Measurements from ENCODE around the gene PLCL1.
"Not testable (repeated sequence)": the region's sequence is repeated elsewhere in the genome, so short reads cannot be mapped to it uniquely, and the experiment has no call there.

The PLCL1 gene

GRCh38 chr2:197810016-197810415, 5.6 kb downstream of the PLCL1 start:
- no peak for DNase-seq (ENCODE audit: low spot score)

DNA sequence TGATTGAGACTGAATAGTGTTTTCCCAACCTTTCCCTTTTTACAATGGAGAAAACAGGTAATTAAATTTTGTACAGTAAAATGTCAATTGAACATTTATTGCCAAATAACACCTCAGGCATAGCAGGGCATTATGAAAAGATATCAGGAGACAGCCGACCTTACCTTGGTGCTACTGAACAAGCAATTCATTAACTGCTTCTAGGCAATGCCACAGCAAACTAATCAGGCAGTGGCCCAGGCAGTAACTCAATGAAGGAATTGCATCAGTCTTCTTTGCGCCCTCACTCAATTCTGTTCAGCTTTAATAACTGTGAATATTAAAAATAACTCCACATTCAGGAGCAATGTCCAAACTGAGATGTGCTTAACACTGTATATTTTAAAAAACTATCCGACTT, 6.1 kb downstream of the PLCL1 start:
- DNase-seq (ENCODE audit: low spot score) = no peak

DNA sequence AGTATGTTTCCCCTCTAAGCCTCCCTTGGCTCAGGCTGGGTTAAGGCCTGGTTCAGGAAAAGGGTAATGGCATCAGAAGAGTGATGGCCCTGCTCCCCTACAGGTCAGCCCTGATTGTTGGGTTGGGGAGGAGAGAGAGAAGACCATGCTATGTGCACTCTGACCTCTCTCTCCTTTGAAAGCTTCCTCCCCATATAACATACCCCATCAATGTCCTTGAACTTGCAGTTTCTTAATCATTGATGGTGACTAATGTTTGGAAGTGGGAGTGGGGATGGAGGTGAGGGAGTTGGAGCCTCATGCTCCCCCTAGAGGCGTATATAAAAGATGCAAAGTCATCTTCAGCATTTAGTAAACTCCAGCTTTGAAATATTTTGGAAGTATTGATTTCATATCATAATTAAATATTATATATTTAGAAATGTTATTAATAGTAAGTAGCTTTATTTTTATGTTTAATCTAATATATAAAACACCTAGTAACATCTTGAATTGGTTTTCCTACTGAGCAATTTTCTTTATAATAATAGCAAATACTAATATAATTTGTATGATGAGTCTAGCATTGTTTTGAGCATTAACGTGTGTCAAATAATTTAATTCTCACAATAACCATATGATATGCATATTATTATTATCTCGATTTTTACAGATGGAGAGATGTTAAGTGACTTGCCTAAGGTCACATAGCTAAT, 8.8 kb downstream of the PLCL1 start:
- peak; percentile 62 for DNase-seq (ENCODE audit: low spot score)

- no peak for DNase-seq (ENCODE audit: low spot score)
Observed at GRCh38 chr2:197814526-197814925, 10.1 kb downstream of the PLCL1 start.

DNA sequence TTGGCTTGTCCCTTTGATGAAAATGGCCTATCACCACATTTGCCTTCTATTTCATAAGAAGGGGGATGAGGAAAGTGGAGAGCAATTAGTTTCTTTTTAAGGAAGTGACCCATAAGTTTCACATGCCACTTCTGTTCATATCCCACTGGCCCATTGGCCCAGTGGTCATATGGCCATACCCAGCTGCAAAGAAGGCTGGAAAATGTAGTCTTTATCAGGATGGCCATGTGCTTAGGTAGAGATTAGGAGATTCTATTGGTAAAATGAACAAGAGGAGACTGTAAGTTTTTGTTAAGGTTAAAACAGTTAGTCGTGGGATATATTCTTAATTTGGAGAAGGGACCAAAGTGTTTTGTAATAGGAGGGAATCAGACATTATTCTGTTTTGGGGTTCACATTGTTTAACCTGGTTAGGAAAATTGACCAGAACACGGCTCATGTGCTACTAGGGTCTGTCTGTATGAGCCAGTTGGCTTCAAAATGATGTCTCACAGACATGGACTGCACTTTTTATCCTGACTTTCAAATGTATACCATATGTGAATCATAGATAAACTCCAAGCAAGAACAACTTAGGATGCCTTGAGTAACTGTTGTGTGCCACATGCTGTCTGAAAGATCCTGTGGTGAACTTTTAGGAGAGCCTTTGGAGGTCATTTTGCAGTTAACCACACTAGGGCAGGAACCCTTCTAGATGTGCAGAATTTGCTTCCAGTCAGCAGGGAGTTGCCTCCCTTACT, 17.3 kb downstream of the PLCL1 start:
- DNase-seq (ENCODE audit: low spot score) = no peak

DNA sequence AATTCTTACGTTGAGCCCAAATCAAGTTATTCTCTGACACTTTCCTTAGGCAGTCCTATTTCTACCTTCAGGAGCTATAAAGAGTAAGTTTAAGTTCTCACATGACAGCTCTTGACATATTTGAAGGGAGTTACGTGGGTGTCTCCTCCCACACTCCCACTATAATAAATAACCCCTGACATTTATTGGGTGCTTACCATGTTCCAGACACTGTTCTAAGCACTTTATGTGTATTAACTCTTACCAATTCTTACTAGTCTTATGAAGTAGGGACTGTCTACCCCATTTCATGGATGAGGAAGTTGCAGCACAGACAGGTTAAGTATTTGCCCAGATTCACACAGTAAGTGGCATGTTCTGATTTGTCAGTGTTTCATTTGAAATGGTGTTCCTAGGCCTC, 17.9 kb downstream of the PLCL1 start:
- DNase-seq (ENCODE audit: low spot score) = no peak

GRCh38 chr2:197827618-197828017, 23.2 kb downstream of the PLCL1 start:
- DNase-seq (ENCODE audit: low spot score) = no peak

DNA sequence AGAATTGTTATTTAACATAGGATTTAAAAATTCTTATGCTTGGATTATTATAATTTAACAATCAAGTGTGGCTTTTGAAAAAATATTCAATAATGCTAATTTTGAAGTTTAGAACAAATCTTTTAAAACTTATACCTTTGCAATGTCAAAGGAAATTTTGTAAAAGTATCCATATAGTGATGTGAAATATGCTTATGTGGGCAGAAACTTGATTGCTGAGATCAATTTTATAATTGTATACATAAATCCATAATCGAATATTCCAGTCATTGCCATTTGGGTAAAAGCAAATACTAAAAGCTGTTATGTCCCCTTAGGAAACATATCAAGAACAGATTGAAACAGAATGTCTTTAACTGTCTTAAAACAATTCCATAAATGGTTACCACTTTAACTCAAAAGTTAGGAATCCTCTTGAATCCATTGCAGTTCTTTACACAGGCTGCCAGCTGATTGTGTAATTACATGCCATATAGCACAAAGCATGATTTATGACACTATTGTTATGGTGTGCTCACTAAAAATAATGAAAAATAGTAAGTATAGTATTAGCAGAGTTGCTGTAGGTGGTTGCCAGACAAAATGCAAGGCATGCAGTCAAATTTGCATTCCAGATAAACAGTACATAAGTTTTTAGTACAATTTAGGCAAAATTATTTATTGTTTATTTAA, 24.2 kb downstream of the PLCL1 start:
- no peak for DNase-seq (ENCODE audit: low spot score)

- DNase-seq (ENCODE audit: low spot score) = not testable (repeated sequence)
Observed at GRCh38 chr2:197834771-197835170, 30.4 kb downstream of the PLCL1 start.

- DNase-seq (ENCODE audit: low spot score) = no peak
Observed at GRCh38 chr2:197835293-197835692, 30.9 kb downstream of the PLCL1 start.

- peak; percentile 26 for DNase-seq (ENCODE audit: low spot score)
Observed at GRCh38 chr2:197838036-197838435, 33.6 kb downstream of the PLCL1 start.

- DNase-seq (ENCODE audit: low spot score) = no peak
Observed at GRCh38 chr2:197838579-197838978, 34.2 kb downstream of the PLCL1 start.

- DNase-seq (ENCODE audit: low spot score) = no peak
Observed at GRCh38 chr2:197839327-197839726, 34.9 kb downstream of the PLCL1 start.

DNA sequence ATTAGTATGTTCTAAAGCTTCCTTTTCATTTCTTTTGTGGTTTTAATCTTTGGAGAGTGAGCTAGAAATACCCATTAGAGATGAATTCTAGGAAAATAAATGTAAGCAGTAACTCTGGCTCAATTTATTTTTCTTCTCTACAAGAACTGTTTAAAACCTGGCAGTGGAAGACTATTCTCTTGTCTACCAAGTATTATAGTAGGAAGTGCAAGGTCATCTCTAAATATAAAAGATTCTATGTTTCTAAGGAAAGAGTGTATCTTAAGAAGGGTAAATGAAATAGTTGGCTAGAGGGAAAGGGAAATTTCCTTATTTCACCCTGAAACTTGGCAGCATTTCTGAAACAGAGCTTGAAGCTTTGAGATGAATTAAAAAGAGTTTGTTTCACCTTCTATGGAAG, 35.5 kb downstream of the PLCL1 start:
- no peak for DNase-seq (ENCODE audit: low spot score)

- DNase-seq (ENCODE audit: low spot score) = no peak
Observed at GRCh38 chr2:197846128-197846527, 41.7 kb downstream of the PLCL1 start.

GRCh38 chr2:197846777-197847176, 42.4 kb downstream of the PLCL1 start:
- no peak for DNase-seq (ENCODE audit: low spot score)

DNA sequence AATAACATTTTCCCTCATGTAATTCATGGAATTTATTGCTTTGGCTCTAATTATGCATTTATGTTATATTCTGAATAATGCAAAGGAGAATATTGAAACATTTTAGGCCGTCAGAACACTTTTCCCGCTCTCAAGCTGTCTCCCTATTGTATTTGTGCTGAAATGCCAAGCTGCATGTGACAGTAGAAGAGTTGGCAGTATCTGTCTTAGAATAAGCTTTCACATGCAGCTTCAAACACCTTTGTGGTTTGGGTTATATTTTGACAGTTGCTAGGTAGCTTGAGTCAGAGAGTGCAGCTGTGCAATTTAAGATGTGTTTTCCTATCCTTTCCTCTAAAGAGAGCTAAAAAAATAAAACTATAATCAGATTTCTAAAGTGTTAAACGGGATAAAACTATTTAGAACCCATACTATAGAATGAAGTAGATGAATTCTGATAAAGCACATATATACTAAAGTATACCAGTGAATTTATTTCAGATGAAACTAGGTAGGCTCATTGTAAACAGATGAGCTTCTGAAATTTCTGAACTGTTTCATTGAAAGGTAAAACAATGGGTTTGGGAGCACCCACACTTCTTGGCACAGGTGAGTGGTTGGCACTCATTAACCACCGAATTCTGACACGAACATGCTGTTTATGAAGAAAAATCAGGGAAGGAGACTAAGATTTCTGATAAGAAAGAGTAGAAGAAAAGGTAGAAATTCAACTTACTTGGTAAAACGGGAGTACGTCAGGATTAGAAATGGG, 43.4 kb downstream of the PLCL1 start:
- DNase-seq (ENCODE audit: low spot score) = no peak

GRCh38 chr2:197848602-197849001, 44.2 kb downstream of the PLCL1 start:
- DNase-seq (ENCODE audit: low spot score) = no peak

- DNase-seq (ENCODE audit: low spot score) = no peak
Observed at GRCh38 chr2:197850882-197851450, 46.6 kb downstream of the PLCL1 start.

DNA sequence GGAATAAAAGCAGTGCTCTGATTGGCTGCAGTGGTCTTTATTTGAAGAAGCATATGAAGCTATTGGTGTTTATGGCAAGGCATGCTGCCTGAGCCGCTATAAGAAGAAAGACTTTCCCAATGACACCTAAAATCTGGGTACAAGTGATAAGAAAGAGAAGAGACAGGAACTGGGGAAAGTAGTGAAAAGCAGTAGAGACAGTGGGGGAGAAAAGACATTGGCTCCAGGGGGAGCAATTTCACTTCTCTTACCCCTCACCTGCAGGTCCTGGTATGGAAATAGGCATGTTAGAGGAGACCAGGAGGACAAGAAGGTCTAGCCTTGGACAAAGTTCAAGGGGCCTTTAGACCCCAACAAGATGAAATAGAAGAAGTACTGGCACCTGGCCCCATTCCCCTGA, 47.1 kb downstream of the PLCL1 start:
- no peak for DNase-seq (ENCODE audit: low spot score)

DNA sequence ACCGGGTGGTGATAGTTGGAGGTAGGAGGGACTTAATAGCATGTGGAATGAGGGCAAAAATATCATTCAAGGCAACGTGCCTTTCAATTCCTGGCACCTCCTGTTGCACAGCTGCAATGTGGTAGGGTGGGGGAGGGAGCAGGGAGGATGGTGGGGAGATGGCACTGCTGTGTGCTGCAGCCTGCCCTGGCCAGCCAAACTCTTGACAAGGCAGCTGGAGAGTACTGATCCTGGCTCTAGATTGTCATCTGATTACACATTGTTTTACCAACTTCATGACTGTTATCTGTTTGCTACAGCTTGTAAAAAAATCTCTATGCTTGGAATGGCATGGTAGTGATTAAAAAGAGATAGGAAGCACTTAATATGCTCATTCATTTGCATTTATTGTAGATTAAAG, 47.7 kb downstream of the PLCL1 start:
- DNase-seq (ENCODE audit: low spot score) = no peak

GRCh38 chr2:197853549-197853948, 49.2 kb downstream of the PLCL1 start:
- DNase-seq (ENCODE audit: low spot score) = no peak

Data from AG08396 (cell line).